AG10803 (cell line): ENCODE results near the gene KDELR1.

ENCODE experiments used
- DNase-seq: peaks from one replicate; pipeline ENCODE4 v3.0.0; 2010; ENCODE audit warnings: low read depth
- H3K4me3 ChIP-seq: 2 replicates; pipeline ENCODE4 v1.5.1; 2011; ENCODE audit warnings: mild to moderate bottlenecking, low read length, control low read depth
- TF ChIP-seq, protein P1 (sequence below): conservative IDR thresholded peaks from 2 replicates; pipeline ENCODE4 v1.5.1; 2011; ENCODE audit warnings: mild to moderate bottlenecking, low read length, control low read depth, inconsistent platforms

KDELR1 gene

DNA sequence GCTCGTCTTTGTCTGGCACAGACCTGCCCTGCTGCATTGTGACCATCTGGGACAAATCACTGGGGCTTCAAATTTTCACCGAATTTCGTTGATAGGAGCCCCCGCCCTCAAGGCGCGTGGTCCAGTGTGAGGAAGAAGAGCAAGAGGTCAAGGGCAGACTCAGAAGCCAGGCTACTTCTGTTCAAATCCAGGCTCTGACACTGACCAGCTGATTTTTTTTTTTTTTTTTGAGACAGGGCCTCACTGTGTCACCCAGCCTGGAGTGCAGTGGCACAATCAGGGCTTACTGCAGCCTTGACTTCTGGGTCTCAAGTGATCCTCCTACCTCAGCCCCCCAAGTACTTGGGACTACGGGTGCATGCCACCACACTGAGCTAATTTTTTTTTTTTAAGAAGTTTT, 20.0 kb downstream of the KDELR1 start:
- no peak overlapping the region for H3K4me3 ChIP-seq
- DNase-seq, result no peak
- TF ChIP-seq, protein P1, sequence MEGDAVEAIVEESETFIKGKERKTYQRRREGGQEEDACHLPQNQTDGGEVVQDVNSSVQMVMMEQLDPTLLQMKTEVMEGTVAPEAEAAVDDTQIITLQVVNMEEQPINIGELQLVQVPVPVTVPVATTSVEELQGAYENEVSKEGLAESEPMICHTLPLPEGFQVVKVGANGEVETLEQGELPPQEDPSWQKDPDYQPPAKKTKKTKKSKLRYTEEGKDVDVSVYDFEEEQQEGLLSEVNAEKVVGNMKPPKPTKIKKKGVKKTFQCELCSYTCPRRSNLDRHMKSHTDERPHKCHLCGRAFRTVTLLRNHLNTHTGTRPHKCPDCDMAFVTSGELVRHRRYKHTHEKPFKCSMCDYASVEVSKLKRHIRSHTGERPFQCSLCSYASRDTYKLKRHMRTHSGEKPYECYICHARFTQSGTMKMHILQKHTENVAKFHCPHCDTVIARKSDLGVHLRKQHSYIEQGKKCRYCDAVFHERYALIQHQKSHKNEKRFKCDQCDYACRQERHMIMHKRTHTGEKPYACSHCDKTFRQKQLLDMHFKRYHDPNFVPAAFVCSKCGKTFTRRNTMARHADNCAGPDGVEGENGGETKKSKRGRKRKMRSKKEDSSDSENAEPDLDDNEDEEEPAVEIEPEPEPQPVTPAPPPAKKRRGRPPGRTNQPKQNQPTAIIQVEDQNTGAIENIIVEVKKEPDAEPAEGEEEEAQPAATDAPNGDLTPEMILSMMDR, result no peak

DNA sequence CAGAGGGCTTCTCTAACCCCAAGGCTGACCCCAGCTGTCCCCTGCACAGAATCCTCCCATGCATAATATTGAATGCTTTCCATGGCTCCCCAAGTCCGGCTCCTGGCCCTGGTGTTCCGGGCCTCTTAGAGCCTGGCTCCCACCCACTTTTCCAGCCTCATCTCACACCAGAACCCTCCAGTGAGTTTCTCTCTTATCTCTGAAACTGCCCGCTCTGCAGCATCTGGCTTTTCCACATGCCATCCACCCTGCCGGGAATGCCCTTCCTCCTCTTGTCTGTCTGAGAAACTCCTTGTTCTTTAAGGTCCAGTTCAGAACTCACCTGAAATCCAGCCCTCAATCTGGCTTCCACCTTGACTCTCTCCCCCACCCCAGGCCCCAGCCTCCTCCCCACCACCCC, 20.4 kb downstream of the KDELR1 start:
- TF ChIP-seq, protein P1, result no peak

DNA sequence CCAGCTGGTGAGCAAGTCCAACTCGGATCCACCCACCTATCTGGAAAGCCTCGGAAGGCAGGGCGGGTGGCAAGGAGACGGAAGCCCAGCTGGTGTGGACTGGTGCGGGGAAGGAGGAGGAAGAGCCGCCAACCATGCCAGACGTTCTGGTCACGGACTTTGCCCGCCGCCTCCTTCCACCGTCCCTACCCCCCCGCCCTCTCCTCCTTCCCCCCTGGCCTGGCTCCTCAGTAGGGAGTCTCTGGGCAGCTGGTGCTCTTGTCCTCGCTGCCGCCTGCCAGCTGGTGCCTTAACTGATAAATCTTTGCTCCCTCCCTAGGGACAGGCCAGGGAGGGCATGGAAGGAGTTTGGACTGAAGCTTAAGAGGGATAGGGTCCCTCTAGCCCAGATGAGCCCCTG, 22.4 kb downstream of the KDELR1 start:
- no peak overlapping the region for H3K4me3 ChIP-seq
- no peak for DNase-seq
- TF ChIP-seq, protein P1, result no peak

More for the DNA sequence above, 20.4 kb downstream of the KDELR1 start:
- H3K4me3 ChIP-seq, result no peak overlapping the region
- no peak for DNase-seq

DNA sequence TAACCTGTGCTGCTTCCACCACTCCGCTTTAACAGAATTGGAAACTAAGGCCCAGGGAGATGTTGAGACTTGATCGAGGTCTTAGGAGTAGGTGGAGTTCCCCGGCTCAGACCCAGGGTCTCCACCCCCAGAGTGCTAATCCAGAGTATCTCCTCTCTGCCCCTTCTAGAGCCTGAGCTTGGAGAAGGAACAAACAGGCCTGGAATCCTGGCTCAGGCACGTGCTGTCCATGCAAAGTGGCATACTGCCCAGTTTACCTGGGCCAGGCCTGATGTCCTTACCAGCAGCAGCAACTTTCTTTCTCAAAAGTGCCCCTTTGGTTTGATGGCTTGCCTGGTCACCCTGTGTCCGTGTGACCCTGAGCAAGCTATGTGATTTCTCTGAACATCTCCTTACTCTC, 23.5 kb downstream of the KDELR1 start:
- TF ChIP-seq, protein P1, result no peak
- no peak overlapping the region for H3K4me3 ChIP-seq
- DNase-seq, result no peak

DNA sequence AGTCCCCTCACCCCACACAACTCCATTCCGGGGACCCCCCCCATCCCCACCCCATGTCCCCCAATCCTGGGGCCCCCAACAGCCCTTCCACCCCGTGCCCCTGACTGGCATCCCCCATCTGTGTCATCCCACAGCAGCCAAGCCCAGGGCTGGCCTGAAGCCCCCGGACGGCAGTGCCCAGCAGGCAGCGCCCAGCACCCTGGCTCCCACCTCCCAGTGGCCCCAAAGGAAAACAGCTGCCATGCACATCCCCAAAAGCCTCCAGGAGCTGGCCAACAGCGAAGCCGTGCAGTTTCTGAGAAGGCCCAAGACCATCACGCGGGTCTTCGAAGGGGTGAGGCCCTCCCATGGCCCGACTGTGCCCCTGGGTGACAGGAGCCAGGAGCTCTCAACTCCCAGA, 25.7 kb downstream of the KDELR1 start:
- TF ChIP-seq, protein P1, result no peak
- no peak overlapping the region for H3K4me3 ChIP-seq
- no peak for DNase-seq

DNA sequence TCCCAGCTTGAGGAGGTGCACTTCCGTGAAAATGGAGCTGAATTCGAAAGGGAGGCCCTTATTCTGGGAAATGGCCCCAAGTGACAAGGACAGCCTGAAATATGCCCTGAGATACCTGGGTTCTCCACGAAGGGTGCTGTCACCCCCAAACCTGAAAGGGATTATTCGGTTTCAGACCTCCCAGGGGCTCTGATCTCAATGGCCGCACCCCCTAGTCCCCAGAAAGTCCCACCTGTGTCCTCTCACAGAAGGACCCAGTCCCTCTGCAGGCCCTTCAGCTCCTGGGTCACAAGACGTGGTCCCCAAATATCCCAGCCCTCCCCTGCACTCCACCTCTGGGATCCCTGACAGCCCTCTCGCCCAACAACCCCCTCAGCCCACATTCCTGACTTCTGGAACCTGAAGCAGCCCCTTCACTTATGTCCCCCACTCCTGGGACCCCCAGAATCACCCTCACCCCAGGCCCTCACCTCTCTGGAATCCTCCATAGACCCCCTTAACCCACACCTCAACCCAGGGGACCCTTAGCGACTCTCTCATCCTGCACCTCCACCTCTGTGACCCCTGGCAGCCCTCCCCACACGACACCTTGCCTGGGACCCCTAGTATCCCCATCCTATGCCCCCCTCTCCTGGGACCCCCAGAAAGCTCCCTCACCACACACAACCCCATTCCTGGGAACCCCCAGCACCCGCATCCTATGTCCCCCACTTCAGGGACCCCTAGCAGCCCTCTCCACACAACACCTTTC, 26.6 kb downstream of the KDELR1 start:
- TF ChIP-seq, protein P1, result no peak
- H3K4me3 ChIP-seq, result peak overlapping the region; percentile 88; the same call in 1 of the 2 replicates
- no peak for DNase-seq
